ENCODE measurements around the gene S100A4. TPM values are rescaled to one million over a fixed set of nuclear protein-coding genes. Genes with fewer than 3 reads are reported as not detected.

Gene S100A4
- total RNA-seq, 1 experiment from 2014 or later: 36.2 TPM

GRCh38 chr1:153547560-153548551, 2.2 kb upstream of the S100A4 start:
- no peak for DNase-seq (ENCODE audit: low spot score)

- DNase-seq (ENCODE audit: low spot score): no peak
Observed at GRCh38 chr1:153546796-153547559, 1.4 kb upstream of the S100A4 start.

- no peak for DNase-seq (ENCODE audit: low spot score)
Observed at GRCh38 chr1:153546371-153546770, 765 bp upstream of the S100A4 start.

GRCh38 chr1:153544453-153545066, 1.0 kb downstream of the S100A4 start:
- no peak for DNase-seq (ENCODE audit: low spot score)

- no peak for DNase-seq (ENCODE audit: low spot score)
Observed at GRCh38 chr1:153543736-153544135, 1.9 kb downstream of the S100A4 start.

GRCh38 chr1:153542956-153543711, 2.5 kb downstream of the S100A4 start:
- DNase-seq (ENCODE audit: low spot score): no peak

- no peak for DNase-seq (ENCODE audit: low spot score)
Observed at GRCh38 chr1:153541641-153542590, 3.7 kb downstream of the S100A4 start.

GRCh38 chr1:153540394-153541361, 4.9 kb downstream of the S100A4 start, which contains the start of gene S100A5:
Gene S100A5 (minus strand): TSS chr1:153540934. CDS start chr1:153540191, 743 bp downstream.
- peak; percentile 43 for DNase-seq (ENCODE audit: low spot score)

GRCh38 chr1:153539395-153540093, 6.1 kb downstream of the S100A4 start:
- DNase-seq (ENCODE audit: low spot score): no peak

GRCh38 chr1:153538315-153538821, 7.2 kb downstream of the S100A4 start:
- no peak for DNase-seq (ENCODE audit: low spot score)

GRCh38 chr1:153537376-153537730, 8.3 kb downstream of the S100A4 start:
- no peak for DNase-seq (ENCODE audit: low spot score)

GRCh38 chr1:153536671-153537375, 8.8 kb downstream of the S100A4 start:
- no peak for DNase-seq (ENCODE audit: low spot score)

GRCh38 chr1:153536012-153536670, 9.5 kb downstream of the S100A4 start:
- peak; percentile 92 for DNase-seq (ENCODE audit: low spot score)

GRCh38 chr1:153535242-153536011, 10.2 kb downstream of the S100A4 start, which contains the start of gene S100A6:
Gene S100A6 (minus strand): TSS chr1:153535991. CDS start chr1:153535339, 652 bp downstream.
- DNase-seq (ENCODE audit: low spot score): peak; percentile 37

GRCh38 chr1:153534925-153535241, 10.7 kb downstream of the S100A4 start:
- no peak for DNase-seq (ENCODE audit: low spot score)

- no peak for DNase-seq (ENCODE audit: low spot score)
Observed at GRCh38 chr1:153534226-153534924, 11.2 kb downstream of the S100A4 start.
